Measurements from ENCODE around the gene CAD.

The CAD gene

GRCh38 chr2:27225526-27225925 lies 8.4 kb downstream of the CAD start:
- DNase-seq (ENCODE audit: low read depth in 3 of 3), result no peak

DNA sequence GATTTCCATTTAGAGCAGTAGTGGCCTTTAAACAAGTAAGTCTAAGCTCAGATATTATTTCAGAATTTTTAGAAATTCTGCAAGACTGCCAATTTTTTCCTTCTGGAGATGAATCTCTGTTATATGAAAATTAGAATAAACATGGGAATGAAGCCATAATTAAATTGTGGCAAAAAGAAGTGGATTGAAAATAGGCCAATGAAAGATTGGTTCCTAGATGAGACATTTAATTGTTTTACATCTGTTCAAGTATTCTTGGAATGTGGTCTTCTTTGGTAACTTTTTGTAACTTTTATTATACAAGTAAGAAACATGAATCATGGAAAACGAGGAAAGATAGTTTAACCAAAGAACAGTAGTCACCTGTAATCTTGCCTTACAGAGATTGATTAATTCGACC lies 10.3 kb downstream of the CAD start:
- no peak for DNase-seq (ENCODE audit: low read depth in 3 of 3)

DNA sequence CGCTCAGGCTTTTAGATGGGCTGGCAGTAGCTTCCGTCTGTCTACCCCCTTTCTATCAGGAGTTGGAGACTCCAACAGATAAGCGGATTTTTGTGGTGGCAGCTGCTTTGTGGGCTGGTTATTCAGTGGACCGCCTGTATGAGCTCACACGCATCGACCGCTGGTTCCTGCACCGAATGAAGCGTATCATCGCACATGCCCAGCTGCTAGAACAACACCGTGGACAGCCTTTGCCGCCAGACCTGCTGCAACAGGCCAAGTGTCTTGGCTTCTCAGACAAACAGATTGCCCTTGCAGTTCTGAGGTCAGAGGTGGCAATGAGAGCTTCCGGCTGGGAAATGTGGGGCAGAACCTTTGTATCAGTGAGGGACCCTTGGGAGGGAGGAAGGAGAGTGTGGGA lies 14.8 kb downstream of the CAD start:
- no peak for DNase-seq (ENCODE audit: low read depth in 3 of 3)

DNA sequence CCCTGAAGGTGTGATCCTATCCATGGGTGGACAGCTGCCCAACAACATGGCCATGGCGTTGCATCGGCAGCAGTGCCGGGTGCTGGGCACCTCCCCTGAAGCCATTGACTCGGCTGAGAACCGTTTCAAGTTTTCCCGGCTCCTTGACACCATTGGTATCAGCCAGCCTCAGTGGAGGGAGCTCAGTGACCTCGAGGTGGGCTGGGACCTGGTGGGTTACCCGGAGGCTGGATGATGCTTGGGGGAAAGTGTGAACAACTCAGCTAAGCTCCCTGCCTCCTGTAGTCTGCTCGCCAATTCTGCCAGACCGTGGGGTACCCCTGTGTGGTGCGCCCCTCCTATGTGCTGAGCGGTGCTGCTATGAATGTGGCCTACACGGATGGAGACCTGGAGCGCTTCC lies 16.2 kb downstream of the CAD start:
- no peak for DNase-seq (ENCODE audit: low read depth in 3 of 3)

DNA sequence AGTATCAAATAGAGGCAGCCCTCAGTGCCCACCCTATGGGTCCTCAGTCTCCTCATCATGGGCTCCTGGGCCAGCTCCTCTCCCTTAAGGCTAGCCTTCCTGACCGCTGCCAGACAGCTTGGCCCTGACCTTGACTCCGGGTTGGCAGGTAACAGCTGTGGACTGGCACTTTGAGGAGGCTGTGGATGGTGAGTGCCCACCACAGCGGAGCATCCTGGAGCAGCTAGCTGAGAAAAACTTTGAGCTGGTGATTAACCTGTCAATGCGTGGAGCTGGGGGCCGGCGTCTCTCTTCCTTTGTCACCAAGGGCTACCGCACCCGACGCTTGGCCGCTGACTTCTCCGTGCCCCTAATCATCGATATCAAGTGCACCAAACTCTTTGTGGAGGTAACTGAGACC lies 19.0 kb downstream of the CAD start:
- no peak for DNase-seq (ENCODE audit: low read depth in 3 of 3)

DNA sequence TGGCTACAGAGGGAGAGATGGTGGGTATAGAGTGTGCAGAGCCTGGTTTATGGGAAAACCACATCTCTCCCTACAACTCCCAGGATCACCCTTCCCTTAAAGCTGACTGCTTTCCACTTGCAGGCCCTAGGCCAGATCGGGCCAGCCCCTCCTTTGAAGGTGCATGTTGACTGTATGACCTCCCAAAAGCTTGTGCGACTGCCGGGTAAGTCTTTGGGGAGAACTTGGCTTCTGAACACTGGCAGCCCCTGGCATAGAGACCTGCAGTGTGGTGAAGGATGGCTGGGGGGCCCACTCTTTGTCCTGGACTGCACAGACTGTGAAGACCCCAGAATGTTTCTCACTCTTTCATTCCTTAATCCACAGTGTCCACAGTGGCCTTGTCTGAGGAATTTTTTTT lies 19.5 kb downstream of the CAD start:
- DNase-seq (ENCODE audit: low read depth in 3 of 3), result no peak

DNA sequence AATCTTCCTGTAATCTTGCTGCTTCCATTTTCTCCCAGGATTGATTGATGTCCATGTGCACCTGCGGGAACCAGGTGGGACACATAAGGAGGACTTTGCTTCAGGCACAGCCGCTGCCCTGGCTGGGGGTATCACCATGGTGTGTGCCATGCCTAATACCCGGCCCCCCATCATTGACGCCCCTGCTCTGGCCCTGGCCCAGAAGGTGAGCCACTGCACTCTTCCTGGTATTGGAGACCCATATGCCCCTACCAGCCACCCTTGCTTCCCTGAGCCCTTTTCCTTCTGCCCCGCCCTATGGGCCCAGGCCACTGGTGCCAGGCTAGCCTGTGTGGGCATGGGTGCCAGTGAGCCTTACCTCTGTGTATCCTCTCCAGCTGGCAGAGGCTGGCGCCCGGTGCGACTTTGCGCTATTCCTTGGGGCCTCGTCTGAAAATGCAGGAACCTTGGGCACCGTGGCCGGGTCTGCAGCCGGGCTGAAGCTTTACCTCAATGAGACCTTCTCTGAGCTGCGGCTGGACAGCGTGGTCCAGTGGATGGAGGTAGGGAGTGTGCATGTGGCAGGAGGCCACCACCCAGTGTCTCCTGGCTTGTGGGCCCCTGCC lies 20.3 kb downstream of the CAD start:
- DNase-seq (ENCODE audit: low read depth in 3 of 3), result no peak

- no peak for DNase-seq (ENCODE audit: low read depth in 3 of 3)
Observed at GRCh38 chr2:27238976-27239375, 21.8 kb downstream of the CAD start.

GRCh38 chr2:27240406-27240805 lies 23.2 kb downstream of the CAD start:
- DNase-seq (ENCODE audit: low read depth in 3 of 3), result no peak

GRCh38 chr2:27241761-27242613 lies 24.8 kb downstream of the CAD start:
- DNase-seq (ENCODE audit: low read depth in 3 of 3), result no peak

- no peak for DNase-seq (ENCODE audit: low read depth in 3 of 3)
Observed at GRCh38 chr2:27242614-27242951, 25.4 kb downstream of the CAD start.

DNA sequence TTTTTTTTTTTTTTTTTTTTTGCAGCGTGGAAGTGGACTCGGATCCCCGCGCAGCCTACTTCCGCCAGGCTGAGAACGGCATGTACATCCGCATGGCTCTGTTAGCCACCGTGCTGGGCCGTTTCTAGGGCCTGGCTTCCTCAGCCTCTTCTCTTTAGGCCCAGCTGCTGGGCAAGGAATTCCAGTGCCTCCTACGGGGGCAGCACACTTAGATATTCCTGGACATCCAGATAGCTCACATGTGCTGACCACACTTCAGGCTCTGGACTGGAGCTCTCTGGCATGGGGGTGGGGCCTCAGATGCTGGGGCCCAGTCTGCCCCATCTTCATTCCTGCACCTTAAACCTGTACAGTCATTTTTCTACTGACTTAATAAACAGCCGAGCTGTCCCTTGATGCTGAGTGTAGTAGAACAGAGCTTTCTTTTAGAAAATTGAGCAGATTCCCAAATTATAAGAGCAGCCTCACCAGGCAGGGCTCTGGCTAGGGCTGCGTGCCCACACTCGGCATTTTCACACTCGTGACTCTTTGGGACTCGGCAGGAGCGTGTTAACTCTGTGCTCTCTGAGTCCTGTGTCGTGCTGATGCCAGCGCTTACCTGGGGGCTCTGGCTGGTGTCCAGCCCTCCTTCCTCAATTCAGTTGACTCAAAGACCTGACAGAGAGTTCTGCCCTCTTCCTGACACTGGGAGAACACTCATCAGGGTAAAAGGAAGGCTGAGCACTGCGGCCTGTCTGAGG lies 26.4 kb downstream of the CAD start:
- DNase-seq (ENCODE audit: low read depth in 3 of 3), result no peak

DNA sequence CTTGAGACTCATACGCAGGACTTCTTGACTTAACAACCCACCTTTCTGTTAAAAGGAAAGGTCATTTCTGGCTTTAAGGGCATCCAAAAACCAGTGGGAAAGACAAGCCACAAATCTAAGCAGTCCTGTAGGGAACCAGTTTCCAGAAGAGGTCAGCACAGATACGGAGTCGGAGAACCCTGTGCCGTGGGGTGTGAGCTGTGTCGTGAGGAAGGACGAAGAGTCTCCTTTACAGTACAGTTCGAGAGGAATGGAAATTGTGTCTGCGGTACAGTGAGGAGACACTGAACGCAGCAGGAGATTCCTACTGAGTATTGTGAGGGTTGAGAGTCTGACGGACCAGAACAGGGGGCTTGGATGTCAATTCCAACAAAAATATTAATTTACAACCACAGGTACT lies 27.9 kb downstream of the CAD start:
- no peak for DNase-seq (ENCODE audit: low read depth in 3 of 3)

- no peak for DNase-seq (ENCODE audit: low read depth in 3 of 3)
Observed at GRCh38 chr2:27245626-27246025, 28.5 kb downstream of the CAD start.

DNA sequence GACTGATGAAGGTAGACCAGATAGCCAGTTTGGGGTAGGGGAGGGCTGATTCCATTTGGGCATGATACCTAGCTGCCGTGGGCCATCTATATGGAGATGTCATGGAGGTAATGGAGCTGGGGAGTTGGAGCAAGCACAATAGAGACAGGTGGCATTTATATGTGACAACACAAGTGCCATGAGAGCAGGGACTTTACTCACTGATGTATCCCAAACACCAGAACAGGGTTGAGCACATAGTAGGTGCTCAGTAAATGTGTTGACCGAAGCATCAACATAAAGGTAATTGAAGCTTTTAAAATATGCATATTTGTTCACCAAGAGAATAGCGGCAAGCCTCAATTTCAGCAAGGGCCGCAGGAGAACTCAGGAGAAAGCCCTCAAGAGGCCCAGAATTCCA lies 30.7 kb downstream of the CAD start:
- no peak for DNase-seq (ENCODE audit: low read depth in 3 of 3)

GRCh38 chr2:27249159-27249890 lies 32.2 kb downstream of the CAD start:
- DNase-seq (ENCODE audit: low read depth in 3 of 3), result no peak

GRCh38 chr2:27249891-27250651 lies 32.9 kb downstream of the CAD start:
- no peak for DNase-seq (ENCODE audit: low read depth in 3 of 3)

DNA sequence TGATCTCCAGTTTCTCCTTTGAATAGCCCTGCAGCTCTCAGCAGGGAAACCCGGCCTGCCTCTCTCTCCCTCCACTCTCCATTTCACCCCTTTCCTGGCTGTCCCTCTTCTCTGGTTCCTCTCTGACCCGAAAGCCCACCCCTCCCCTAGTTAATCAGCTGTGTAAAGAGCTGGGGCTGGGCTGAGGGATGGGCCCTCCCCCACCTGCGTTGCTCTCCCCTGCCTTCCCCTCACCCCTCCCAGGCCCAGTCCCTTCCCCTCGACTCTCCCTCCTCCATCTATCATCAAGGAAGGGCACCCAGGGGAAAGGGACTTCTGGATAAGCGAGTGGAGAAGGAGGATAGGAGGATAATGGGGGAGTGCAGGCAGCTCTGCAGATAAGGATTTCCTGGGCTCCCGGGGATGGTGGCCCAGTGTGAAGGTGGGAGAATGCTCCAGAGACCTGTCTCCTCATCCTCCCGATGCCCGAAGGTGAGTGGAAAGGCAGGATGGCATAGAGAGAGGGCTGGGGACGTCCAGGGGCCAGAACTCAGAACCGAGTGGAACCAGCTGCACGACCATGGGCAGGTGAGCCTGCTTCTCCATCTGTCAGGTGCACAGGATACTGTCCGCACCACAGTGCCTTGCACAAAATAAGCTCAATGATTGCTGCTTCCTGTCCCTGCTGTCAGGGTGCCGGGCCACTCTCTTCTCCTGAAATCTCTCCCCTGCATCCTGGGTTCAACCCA lies 33.6 kb downstream of the CAD start:
- DNase-seq (ENCODE audit: low read depth in 3 of 3), result no peak

DNA sequence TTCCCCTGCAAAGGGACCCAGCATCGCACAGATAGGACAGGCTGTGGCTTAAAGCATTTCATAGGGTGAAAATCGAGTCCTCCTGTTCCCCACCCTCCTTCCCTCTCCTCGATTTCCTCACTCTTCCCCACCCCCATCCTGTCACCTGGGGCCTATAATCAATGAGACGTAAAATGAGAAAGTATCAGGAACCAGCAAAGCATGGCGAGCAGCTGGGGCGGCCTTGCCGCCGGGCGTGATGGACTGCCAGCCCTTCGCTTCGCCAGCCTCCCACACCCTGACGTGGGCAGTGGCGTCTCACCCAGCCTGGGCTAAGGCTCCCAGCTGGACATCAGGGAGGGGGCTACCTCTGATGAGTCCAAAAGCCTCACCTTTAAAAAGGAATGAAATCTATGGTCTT lies 34.6 kb downstream of the CAD start:
- no peak for DNase-seq (ENCODE audit: low read depth in 3 of 3)

DNA sequence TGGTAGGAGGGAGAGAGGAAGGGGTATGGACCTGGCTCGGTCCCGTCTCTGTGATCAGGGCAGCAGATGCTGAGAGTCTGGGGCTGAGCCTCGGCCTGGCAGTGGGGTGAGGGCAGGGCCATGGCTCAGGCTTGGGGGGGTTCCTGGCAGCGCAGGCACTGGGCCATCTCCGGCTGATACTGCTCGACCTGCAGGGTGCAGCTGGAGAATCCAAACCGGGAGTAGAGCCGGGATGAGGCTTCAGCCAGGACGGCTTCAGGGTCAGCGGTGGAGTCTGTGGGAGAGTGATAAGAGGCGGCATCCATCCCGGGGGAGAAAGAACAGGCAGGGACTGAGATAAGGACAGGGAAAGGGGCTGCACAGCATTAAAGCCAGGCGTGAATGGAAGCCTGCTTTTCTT lies 38.0 kb downstream of the CAD start:
- no peak for DNase-seq (ENCODE audit: low read depth in 3 of 3)

DNA sequence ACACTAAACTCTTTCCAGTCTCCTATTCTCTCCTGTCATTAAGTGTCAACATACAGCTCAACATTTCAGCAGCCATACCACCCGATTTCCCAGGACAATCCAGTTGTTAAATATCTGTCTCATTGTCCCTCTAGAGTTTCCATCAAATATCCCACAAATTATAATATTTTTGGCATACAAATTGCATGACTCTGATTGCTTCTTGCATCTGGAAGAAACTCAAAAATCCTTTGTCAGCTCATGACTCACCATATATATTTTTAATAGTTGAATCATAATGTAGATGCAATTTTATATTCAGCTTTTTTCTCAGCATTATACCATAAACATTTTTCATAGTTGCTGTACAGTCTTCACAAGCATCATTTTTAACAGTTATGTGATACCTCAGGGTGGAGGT lies 38.5 kb downstream of the CAD start:
- no peak for DNase-seq (ENCODE audit: low read depth in 3 of 3)
